ENCODE measurements around the gene ZNF555. TPM values are rescaled to one million over a fixed set of nuclear protein-coding genes. Genes with fewer than 3 reads are reported as not detected.

Gene ZNF555
- total RNA-seq, 4 donors from 2014 or later, result 3.0 to 7.5 (median 5.3) TPM

DNA sequence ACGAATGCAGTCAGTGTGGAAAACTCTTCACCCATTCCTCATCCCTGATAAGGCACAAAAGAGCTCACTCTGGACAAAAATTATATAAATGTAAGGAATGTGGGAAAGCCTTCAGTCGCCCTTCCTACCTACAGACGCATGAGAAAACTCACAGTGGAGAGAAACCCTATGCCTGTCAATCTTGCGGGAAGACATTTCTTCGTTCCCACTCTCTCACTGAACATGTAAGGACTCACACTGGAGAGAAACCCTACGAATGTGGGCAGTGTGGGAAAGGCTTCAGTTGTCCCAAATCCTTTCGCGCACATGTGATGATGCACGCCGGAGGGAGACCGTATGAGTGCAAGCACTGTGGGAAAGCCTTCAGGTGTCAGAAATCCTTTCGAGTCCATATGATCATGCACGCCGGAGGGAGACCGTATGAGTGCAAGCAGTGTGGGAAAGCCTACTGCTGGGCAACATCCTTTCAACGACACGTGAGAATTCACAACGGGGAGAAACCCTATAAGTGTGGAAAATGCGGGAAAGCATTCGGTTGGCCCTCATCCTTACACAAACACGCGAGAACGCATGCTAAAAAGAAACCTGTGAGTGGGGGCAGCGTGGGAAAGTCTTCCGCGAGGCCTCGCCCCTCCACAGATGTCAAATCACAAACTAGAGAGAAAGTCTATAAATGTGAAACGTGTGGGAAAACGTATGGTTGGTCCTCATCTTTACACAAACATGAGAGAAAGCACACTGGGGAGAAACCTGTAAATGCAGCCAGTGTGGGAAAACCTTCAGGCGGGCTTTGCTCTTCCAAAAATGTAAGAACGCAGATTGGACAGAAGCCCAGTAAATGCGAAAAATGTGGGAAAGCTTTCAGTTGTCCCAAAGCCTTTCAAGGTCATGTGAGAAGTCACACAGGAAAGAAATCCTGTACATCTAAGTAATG lies 36.4 kb downstream of the ZNF555 start:
- Histone ChIP-seq H3K4me1 (no peaks in the 10 kb centered on the region), H3K27ac (replicated peaks in 1 of 4) (no peak overlapping the region), H3K4me3 (no peak overlapping the region), H3K27me3 (no peaks in the 10 kb centered on the region), H3K36me3 (no peaks in the 10 kb centered on the region), H3K9me3 (peaks cover 10 to 35% (median 25%) of the 10 kb centered on the region in 4 donors)
- intact Hi-C loops (cut with DNase I), result no loop called here
- no peak for DNase-seq (ENCODE audit: extremely low spot score)
- 88% methylated on average over 32 of the region's 32 CpGs for WGBS
- TF ChIP-seq POLR2A (IDR thresholded peaks at IDR 0.05; ENCODE audit: low read depth), result no peak
- TF ChIP-seq POLR2AphosphoS5 (IDR thresholded peaks at IDR 0.05), result no peak
- TF ChIP-seq, protein P1, sequence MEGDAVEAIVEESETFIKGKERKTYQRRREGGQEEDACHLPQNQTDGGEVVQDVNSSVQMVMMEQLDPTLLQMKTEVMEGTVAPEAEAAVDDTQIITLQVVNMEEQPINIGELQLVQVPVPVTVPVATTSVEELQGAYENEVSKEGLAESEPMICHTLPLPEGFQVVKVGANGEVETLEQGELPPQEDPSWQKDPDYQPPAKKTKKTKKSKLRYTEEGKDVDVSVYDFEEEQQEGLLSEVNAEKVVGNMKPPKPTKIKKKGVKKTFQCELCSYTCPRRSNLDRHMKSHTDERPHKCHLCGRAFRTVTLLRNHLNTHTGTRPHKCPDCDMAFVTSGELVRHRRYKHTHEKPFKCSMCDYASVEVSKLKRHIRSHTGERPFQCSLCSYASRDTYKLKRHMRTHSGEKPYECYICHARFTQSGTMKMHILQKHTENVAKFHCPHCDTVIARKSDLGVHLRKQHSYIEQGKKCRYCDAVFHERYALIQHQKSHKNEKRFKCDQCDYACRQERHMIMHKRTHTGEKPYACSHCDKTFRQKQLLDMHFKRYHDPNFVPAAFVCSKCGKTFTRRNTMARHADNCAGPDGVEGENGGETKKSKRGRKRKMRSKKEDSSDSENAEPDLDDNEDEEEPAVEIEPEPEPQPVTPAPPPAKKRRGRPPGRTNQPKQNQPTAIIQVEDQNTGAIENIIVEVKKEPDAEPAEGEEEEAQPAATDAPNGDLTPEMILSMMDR (IDR thresholded peaks at IDR 0.05), result no peak
- no peak for TF ChIP-seq EP300 (IDR thresholded peaks at IDR 0.05)

DNA sequence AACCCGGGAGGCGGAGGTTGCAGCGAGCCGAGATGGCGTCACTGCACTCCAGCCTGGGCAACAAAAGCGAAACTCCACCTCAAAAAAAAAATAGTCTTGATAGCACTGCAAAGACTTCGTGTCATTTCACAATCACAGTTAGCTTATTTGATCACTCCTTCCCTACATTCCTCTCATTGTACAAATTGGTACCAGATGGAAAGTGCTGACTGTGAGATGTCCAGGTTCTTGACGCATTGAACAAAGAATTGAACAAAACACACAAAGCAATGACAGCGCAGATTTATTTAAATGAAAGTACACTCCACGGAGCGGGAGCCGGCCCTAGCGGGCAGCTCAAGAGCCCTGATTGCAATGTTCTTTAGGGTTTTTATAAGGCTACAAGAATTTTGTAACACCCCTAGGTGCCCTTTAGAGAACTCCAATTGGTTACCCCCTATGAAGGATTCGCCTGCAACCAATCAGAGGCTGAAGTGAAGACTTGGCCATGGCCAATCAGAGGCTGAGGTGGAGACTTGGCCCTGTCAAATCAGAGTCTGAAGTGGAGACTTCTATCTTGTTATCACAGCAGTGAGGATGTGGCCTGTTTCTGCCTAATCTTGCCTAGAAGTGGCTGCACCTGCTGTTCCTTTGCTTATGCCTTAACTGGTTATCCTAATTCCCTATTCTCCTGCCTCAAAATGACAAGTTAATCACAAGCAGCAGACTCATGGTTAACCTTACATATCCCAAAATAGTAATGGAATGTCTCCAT lies 42.6 kb downstream of the ZNF555 start:
- no peak overlapping the region for H3K27ac ChIP-seq (replicated peaks in 1 of 4)
- no peak for DNase-seq (ENCODE audit: extremely low spot score)
- peaks cover 0 to 6% (median 0%) of the 10 kb centered on the region in 4 donors for H3K9me3 ChIP-seq
- H3K4me1 ChIP-seq, result peaks cover 0 to 6% (median 2%) of the 10 kb centered on the region in 4 donors
- H3K27me3 ChIP-seq, result no peaks in the 10 kb centered on the region
- intact Hi-C loops (cut with DNase I), result no loop called here
- WGBS, result 84% methylated on average over 13 of the region's 14 CpGs
- no peak overlapping the region for H3K4me3 ChIP-seq
- TF ChIP-seq POLR2AphosphoS5 (IDR thresholded peaks at IDR 0.05) (no peak), POLR2A (IDR thresholded peaks at IDR 0.05; ENCODE audit: low read depth) (no peak), EP300 (IDR thresholded peaks at IDR 0.05) (no peak)
- TF ChIP-seq, protein P1 (IDR thresholded peaks at IDR 0.05), result no peak
- no peaks in the 10 kb centered on the region for H3K36me3 ChIP-seq

DNA sequence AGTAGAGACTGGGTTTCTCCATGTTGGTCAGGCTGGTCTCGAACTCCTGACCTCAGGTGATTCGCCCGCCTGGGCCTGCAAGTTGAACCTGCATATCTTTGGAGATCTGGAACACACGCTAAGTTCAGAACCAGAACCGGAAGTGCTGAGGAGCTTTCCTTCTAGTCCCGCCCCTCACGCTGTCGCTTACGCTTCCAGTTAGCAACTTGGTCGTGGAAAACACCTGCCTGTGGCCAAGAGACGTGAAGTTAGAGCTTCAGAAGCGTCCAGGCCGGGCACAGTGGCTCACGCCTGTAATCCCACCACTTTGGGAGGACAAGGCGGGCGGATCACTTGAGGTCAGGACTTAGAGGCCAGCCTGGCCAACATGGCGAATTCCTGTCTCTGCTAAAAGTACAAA lies 44.5 kb downstream of the ZNF555 start:
- intact Hi-C loops (cut with DNase I), result no loop called here
- TF ChIP-seq EP300 (IDR thresholded peaks at IDR 0.05) (no peak), POLR2AphosphoS5 (IDR thresholded peaks at IDR 0.05) (no peak), POLR2A (IDR thresholded peaks at IDR 0.05; ENCODE audit: low read depth) (no peak)
- TF ChIP-seq, protein P1 (IDR thresholded peaks at IDR 0.05), result no peak
- no peak overlapping the region for H3K27ac ChIP-seq (replicated peaks in 1 of 4)
- no peaks in the 10 kb centered on the region for H3K9me3 ChIP-seq
- peaks cover 0 to 6% (median 2%) of the 10 kb centered on the region in 4 donors for H3K4me1 ChIP-seq
- 90% methylated on average over 17 of the region's 17 CpGs for WGBS
- H3K4me3 ChIP-seq, result no peak overlapping the region
- no peak for DNase-seq (ENCODE audit: extremely low spot score)
- no peaks in the 10 kb centered on the region for H3K36me3 ChIP-seq
- no peaks in the 10 kb centered on the region for H3K27me3 ChIP-seq

DNA sequence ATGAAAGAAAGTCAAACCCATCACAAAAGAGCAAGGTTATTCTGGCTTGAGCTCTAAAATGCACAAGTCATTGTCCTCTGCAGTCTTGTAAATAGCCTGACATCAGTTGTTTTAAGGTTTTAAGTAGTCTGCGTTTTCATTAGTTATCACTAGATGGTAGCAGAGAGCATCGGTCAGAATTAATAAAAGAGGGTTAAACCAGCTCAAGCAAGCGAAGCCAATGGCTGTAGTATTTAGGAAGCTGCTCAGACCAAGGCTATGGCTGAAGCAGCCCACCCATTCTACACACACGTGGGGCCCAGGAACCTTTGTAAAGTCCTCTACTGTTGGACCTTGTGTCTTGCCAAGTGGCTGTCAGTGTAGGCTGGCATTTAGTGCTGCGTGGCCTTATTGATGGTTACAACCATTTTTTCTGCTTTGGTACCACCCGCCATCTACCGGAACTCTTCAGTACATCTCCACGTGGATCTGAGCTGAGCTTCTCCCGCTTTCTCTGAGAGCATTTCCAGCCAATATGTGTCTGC lies 46.2 kb downstream of the ZNF555 start:
- TF ChIP-seq POLR2AphosphoS5 (IDR thresholded peaks at IDR 0.05), result peak in 1 of 2 donors; percentile 29
- TF ChIP-seq, protein P1 (IDR thresholded peaks at IDR 0.05), result peak; percentile 66 to 74 (median 72)
- TF ChIP-seq POLR2A (IDR thresholded peaks at IDR 0.05; ENCODE audit: low read depth), result no peak
- no peak for TF ChIP-seq EP300 (IDR thresholded peaks at IDR 0.05)
- Histone ChIP-seq H3K36me3 (no peaks in the 10 kb centered on the region), H3K4me3 (peak overlapping the region in 1 of 4 donors; percentile 13), H3K4me1 (peaks cover 0 to 6% (median 2%) of the 10 kb centered on the region in 4 donors), H3K9me3 (no peaks in the 10 kb centered on the region), H3K27me3 (peaks cover 0 to 6% (median 0%) of the 10 kb centered on the region in 4 donors), H3K27ac (replicated peaks in 1 of 4) (no peak overlapping the region)
- WGBS, result 25% methylated on average over 9 of the region's 9 CpGs
- DNase-seq (ENCODE audit: extremely low spot score), result no peak
- intact Hi-C loops (cut with DNase I), result loop anchor here (1.0 kb wide), 1 partner anchor 276 kb away; no protein-coding TSS in a partner anchor

Data from esophagus muscularis mucosa (tissue), 4 donors.